SIG-M5 treated with dmso at 0.1 percent for 504 hours (cell line): Measurements from ENCODE around the gene PRPF6.
"Not testable (repeated sequence)": the region's sequence is repeated elsewhere in the genome, so short reads cannot be mapped to it uniquely, and the experiment has no call there.

ENCODE experiments used
- DNase-seq: peaks from one replicate; lab custom pipeline; 2025; ENCODE audit not compliant: unreplicated experiment; lab: John Stamatoyannopoulos, UW

PRPF6 gene

GRCh38 chr20:63959699-63960075 is 21.2 kb upstream of the PRPF6 start:
- no peak for DNase-seq

GRCh38 chr20:63960654-63961621 is 20.0 kb upstream of the PRPF6 start:
- DNase-seq: not testable (repeated sequence)

GRCh38 chr20:63961664-63962425 is 19.1 kb upstream of the PRPF6 start:
- no peak for DNase-seq

GRCh38 chr20:63962426-63963347 is 18.2 kb upstream of the PRPF6 start:
- no peak for DNase-seq

- no peak for DNase-seq
Observed at GRCh38 chr20:63963348-63963741, 17.6 kb upstream of the PRPF6 start.

- DNase-seq: no peak
Observed at GRCh38 chr20:63963784-63964301, 17.1 kb upstream of the PRPF6 start.

GRCh38 chr20:63964412-63964811 is 16.5 kb upstream of the PRPF6 start:
- DNase-seq: no peak

GRCh38 chr20:63966172-63966943 is 14.6 kb upstream of the PRPF6 start:
- no peak for DNase-seq

GRCh38 chr20:63966944-63967322 is 14.0 kb upstream of the PRPF6 start:
- no peak for DNase-seq

GRCh38 chr20:63967330-63968135 is 13.4 kb upstream of the PRPF6 start:
- DNase-seq: no peak

GRCh38 chr20:63968136-63968927 is 12.6 kb upstream of the PRPF6 start:
- no peak for DNase-seq

- DNase-seq: no peak
Observed at GRCh38 chr20:63968928-63969760, 11.8 kb upstream of the PRPF6 start.

GRCh38 chr20:63969838-63970713 is 10.9 kb upstream of the PRPF6 start, which contains the start of gene ZNF512B:
TSS of gene ZNF512B (minus strand) at chr20:63969930. CDS start at chr20:63967950, 1,980 bp downstream.
- peak; percentile 53 for DNase-seq

- no peak for DNase-seq
Observed at GRCh38 chr20:63970714-63971431, 10.1 kb upstream of the PRPF6 start.

- DNase-seq: not testable (repeated sequence)
Observed at GRCh38 chr20:63971960-63972311, 9.0 kb upstream of the PRPF6 start.
